Measurements from ENCODE around the gene PVALEF.

GRCh38 chr17:81193470-81194224 lies 28.3 kb downstream of the PVALEF start:
- TF ChIP-seq EZH2phosphoT487 (IDR thresholded peaks at IDR 0.05; ENCODE audit: low read depth) = no peak
- TF ChIP-seq, protein P1, sequence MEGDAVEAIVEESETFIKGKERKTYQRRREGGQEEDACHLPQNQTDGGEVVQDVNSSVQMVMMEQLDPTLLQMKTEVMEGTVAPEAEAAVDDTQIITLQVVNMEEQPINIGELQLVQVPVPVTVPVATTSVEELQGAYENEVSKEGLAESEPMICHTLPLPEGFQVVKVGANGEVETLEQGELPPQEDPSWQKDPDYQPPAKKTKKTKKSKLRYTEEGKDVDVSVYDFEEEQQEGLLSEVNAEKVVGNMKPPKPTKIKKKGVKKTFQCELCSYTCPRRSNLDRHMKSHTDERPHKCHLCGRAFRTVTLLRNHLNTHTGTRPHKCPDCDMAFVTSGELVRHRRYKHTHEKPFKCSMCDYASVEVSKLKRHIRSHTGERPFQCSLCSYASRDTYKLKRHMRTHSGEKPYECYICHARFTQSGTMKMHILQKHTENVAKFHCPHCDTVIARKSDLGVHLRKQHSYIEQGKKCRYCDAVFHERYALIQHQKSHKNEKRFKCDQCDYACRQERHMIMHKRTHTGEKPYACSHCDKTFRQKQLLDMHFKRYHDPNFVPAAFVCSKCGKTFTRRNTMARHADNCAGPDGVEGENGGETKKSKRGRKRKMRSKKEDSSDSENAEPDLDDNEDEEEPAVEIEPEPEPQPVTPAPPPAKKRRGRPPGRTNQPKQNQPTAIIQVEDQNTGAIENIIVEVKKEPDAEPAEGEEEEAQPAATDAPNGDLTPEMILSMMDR (IDR thresholded peaks at IDR 0.05; ENCODE audit: low read depth, low read length) = no peak
